SH-SY5Y (cell line): ENCODE results near the gene VSTM2B.

Experiments used
- GATA2 ChIP-seq: IDR thresholded peaks from 2 replicates; pipeline ENCODE4 v1.6.1; 2011; ENCODE audit warnings: mild to moderate bottlenecking, low read depth, low read length
- GATA3 ChIP-seq: IDR thresholded peaks from 2 replicates; pipeline ENCODE4 v1.6.1; 2011; ENCODE audit warnings: low read depth, mild to moderate bottlenecking, low read length, moderate library complexity

VSTM2B gene

DNA sequence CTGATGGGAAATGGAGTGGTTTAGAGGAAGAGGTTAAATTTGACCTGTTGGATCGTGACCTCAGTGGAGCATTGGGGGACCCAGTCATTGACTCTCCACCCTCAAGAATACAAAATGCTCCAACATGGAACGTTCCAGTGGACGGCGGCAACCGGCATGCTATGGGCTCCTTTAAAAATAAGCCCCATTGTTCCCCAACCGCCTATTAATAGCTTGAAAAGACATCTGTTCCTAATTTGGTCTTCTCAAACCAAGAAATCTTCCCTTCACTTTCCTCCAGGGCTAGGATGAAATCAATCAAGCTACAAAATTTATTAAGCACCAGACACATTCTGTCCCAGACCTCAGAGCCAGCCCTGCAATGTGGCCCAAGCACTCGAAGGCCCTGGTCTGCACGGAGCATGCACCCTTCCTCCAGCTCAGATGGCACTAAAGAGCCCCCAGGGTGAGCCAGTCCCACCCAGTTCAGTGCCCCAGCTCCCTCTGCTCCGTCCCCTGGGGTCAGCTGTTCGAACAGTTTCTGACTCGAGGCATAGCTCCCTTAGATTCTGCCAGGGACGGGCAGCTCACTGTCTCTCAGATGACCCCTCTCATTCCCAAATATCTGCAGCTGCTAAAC lies 22.5 kb upstream of the VSTM2B start:
- no peak for TF ChIP-seq GATA3
- TF ChIP-seq GATA2 = no peak

DNA sequence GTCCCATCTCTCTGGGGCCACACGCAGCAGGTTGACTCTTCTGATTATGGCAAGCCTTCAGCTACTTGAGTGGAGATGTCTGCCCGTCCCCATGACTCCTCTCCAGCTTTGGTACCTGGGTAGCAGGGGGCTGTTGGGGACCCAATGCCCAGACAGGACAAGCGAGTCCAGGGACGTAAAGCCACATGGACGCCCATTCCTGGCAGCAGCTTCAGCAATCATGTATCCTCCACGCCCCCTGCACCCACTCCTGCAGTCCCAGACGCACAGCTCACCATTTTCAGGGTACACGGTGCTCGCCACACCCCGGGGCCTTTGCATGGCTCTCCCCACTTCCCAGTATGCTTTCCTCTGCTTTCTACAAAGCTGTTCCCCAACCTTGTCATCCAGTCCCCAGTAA lies 22.0 kb upstream of the VSTM2B start:
- TF ChIP-seq GATA3 (no peak), GATA2 (no peak)

DNA sequence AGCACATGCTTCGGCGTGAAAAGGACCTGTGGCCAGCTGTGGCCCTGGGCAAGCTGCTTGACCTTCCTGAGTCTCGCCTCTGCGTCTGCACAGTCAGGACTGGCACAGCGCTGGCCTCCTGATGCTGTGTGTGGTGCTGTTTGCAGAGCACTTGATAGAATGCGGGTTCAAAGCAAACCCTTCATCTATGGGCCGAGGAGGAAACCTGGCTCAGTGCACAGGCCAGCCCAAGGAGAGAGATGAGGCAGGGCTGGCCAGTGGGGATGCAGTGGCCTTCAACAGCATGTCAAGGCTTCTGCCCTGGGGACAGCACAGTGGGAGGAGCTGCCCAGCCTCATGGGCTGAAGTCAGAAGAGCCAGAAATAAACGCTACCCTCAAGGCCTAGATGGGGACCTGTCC lies 21.3 kb upstream of the VSTM2B start:
- no peak for TF ChIP-seq GATA2
- no peak for TF ChIP-seq GATA3

DNA sequence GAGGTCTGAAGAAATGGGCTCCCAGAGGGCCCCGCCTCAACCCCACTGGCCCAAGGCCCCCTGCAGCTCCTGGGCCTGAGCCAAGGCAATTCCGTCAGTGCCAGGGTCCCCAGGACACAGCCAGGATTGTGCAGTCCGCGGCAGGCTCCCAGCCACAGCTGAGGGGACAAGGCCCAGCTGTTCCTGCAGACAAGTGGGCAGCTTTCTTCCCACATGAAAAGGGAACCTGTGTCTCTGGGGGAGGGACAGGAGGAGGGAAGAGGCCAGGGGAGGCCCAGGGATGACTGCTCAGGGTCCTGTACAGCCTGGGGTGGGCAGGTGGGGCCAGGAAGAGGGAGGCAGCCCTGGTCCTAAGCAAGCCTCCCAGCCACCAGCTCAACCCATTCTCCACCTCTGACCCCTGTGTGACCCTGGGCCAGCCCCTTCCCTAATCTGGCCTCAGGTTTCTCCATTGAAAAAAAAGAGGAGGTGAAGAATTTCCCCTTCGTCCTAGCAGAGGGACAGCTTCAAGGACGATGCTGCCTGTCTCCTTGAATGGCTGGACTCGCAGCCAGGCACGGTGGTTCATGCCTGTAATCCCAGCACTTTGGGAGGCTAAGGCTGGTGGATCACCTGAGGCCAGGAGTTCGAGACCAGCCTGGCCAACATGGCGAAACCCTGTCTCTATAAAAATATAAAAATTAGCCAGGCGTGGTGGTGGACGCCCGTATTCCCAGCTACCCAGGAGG lies 20.5 kb upstream of the VSTM2B start:
- TF ChIP-seq GATA3 = no peak

DNA sequence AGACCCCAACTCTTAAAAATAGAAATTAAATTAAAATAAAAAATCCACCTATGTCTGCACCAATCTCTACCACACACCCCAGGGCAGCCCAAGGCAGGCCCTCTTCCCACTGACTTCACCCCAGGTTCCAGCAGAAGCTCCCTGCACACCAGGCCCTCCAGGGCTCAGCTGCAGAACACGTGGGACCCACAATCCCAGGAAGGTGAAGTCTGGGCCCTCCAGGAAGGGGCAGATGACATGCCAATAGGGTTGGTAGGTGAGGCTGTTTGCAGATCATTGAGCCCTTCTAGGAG lies 19.2 kb upstream of the VSTM2B start:
- TF ChIP-seq GATA2 (no peak), GATA3 (no peak)

DNA sequence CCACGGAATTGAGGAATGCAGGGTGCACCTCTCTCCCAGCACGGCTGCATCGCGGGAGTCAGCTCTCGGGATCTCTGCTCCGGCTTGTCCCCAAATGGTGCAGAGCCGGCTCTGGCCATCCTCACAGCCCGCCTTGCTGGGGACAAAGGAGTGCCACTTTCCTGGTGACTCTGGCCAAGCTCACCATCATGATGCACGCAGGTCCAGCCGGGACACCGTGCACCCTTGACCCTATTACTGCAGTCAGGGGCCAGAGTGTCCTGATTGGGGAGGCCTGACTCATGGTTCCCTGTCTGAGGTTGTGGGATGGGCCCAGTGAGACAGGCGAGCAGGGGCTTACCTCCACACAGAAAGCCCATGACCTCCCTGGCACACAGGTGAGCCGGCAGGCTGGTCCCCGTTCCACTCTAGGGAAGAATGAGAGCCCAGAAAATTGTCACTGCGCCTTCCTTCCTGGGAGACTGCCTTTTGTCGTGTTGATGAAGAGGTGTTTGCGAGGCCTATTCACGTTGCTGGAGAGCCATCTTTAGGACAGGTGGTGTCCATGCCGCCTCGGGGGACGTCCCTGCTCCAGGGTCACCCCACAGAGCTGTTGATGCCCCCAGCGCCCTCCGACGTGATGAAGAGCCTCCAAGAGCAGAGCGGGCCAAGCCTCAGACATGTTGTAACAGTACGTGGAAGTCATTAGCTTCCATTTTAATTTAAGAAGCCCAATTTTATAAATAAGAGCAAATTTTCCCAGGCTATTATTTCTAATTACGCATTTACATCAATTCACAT lies 18.5 kb upstream of the VSTM2B start:
- TF ChIP-seq GATA3 (no peak), GATA2 (no peak)

DNA sequence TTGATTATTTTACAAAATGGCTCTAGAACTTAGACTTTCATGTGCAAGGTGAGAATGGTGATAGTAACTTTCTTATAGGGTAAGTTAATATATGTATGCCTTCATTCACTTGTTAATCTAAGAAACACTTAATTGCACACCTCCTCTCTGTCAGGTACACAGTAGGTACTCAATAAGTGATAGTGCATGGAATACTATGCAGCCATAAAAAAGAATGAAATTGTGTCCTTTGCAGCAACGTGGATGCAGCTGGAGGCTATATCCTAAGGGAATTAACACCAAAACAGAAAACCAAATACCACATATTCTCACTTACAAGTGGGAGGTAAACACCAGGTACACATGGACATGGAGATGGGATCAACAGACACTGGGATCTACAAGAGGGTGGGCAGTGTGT lies 17.6 kb upstream of the VSTM2B start:
- no peak for TF ChIP-seq GATA3
- no peak for TF ChIP-seq GATA2

DNA sequence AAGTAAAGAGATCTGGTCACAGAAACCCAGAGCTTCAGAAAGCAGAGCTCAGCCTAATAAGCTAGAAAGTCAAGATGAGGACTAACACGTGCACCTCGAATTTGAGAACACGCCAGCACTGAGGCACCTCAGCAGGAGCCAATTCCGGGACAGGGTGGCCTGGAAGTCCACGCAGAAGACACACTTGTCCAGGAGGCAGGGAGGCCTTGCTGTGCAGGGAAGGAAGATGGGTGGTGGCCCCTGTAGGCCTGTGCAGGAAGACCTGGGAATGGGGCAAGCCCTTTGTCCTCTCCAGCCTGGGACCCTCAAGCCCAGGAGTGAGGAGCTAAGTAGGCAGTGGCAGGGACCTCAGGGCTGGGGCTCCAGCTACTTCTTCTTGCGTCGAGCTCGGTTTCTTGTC lies 16.3 kb upstream of the VSTM2B start:
- TF ChIP-seq GATA3 (no peak), GATA2 (no peak)

DNA sequence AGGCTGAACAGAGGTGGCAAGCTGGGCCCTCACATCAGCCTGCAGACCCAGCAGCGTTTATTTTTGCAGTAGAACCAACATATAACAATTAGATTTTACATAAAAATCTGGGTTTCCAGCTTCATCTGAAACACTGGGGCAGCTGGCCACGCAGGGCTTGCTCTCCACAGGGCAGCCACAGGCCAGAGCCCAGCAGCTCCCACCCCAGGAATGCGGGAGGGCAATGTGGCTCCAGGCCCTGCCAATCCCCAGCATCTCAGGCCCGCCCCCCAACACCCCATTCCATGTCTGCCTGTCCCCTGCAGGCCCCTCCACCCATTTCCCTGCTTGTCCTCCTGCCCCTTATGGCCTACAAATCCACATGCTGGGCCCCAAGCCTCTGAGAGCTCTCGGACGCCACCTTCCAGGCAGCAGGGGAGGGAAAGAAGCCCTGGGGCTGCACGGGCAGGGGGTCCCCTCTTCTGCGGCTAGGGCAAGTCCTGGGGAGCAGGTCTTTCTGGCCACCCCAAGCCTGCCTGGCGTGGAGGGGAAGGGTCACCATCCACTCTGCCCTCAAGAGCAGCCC lies 15.0 kb upstream of the VSTM2B start:
- TF ChIP-seq GATA3 = no peak
- no peak for TF ChIP-seq GATA2

DNA sequence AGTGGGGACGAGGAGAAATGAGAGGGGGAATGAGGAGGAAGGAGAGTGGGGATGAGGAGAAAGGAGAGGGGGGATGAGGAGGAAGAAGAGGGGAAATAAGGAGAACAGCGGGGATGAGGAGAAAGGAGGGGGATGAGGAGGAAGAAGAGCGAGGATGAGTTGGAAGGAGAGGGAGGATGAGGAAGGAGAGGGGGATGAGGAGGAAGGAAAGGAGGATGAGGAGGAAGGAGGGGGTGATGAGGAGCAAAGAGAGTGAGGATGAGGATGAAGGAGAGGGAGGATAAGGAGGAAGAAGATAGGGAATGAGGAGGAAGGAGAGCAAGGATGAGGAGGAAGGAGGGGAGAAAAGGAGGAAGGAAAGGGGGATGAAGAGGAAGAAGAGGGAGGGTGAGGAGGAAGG lies 14.0 kb upstream of the VSTM2B start:
- TF ChIP-seq GATA3 (no peak), GATA2 (no peak)

DNA sequence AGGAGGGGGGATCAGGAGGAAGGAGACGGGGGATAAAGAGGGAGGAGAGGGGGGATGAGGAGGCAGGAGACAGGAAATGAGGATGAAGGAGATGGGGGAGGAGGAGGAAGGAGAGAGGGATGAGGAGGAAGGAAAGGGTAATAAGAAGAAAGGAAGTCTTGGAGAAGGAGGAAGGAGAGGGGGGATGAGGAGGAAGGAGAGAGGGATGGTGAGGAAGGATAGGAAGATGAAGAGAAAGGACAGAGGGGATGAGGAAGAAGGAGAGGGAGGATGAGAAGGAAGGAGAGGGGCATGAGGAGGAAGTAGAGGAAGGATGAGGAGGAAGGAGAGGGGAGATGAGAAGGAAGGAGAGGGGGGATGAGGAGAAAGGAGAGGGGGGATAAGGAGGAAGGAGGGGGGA lies 13.0 kb upstream of the VSTM2B start:
- TF ChIP-seq GATA2 (no peak), GATA3 (no peak)

DNA sequence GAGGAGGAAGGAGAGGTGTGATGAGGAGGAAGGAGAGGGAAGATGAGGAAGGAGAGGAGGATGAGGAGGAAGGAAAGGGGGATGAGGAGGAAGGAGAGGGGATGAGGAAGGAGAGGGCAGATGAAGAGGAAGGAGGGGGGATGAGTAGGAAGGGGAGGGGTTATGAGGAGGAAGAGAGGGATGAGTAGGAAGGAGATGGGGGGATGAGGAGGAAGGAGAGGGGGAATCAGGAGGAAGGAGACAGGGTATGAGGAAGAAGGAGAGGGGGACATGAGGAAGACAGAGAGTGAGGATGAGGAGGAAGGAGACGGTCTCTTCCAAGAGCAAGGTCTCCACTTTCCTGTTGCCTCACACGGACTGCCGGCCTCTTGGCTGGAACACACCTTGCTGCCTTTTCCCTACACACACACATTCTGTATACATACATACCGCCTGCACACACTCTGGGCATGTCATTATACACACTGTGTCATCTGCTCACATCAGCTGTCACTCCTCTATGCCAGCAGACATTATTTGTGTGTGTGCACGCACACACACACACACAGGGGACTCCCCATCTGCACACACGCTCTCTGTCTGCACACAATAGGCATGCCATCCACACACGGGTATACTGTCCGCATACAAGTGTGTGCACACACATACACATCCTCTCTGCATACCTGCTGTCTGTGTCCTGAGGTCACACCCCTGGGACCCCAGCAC lies 11.1 kb upstream of the VSTM2B start:
- TF ChIP-seq GATA3 (no peak), GATA2 (no peak)

DNA sequence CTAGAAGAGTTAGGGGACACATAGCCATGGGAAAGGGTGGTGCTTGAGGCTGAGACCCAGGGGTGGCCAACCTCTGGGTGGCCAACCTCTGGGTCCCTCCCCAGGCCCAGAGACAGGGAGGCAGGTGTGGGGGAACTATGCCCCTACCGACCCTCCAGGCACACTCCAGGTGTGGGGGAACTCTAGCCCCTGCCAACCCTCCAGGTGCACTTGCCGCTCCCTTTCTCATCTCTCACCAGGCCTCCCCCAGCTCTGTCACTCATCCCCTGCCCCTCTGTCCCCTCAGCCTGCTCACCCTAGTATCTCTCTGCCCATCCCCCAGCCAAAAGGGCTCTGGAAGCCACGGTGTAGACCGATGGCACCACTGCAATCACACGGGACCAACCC lies 10.6 kb upstream of the VSTM2B start:
- TF ChIP-seq GATA2 (no peak), GATA3 (no peak)

DNA sequence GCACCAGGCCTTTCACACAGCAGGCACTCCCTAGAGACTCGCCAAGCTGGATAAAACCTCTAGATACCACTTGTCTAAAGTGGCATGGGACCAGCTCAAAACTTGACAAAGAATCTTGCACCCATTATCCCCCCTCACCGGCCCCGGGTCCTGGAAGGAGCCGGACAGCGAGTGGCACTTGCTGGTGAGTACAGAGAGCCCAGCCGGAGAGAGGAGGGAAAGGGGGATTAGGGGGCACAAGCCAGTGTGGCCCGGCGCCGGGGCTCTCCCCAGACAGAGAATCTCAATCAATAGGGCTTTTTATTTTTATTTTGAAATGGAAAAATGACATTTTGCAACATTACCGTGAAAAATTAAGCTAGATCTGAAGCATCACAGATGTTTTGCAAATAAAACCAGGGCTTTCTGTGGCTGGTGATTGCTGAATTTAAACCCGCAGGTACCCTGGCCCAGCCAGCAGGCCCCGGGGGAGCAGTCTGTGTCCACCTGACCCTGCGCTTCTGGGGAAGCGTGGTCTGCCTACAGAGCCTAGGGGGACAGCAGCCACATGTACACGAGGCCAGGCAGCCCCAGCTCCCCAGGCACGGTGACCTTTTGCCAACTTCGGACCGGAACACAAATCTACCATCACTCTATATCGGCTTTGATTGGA lies 10.0 kb upstream of the VSTM2B start:
- TF ChIP-seq GATA3 = no peak
- TF ChIP-seq GATA2 = no peak

DNA sequence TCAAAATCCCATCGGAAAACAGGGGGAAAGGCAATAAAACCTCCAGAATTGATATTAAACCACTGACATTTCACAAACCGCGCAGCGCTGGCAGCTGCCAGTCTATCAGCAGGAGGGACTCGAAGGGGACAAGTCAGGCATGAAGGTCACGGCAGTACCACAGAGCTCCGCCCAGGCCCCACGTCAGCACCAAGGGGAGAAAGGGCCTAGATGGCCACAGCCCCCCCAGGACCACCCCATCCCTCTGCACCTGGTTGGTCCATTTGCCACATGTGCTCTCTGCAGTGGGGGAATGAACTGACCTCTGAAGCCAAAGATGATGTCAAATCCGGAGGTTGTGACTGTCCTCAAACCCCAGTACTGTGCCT lies 9.5 kb upstream of the VSTM2B start:
- TF ChIP-seq GATA3 (no peak), GATA2 (no peak)
